Caco-2 (cell line): Measurements from ENCODE around the gene APP. TPM values are rescaled to one million over a fixed set of nuclear protein-coding genes. Genes with fewer than 3 reads are reported as not detected.

Source experiments
- BruUV-seq: library from RNA; stranded (reverse); fragments of 400-500 nt; replicated peaks from 2 replicates; lab custom pipeline; 2021; lab: Mats Ljungman, UMichigan
- CTCF ChIA-PET: fragments of 300-600 bp; sonication (Branson Sonifier 250); formaldehyde crosslinking; loops from one replicate; lab custom pipeline; 2022; ENCODE audit warnings: antibody characterized with exemption; lab: Charles Lee
- POLR2A ChIA-PET: fragments of 300-600 bp; sonication (Branson Sonifier 250); formaldehyde crosslinking; loops from one replicate; lab custom pipeline; 2022; ENCODE audit warnings: antibody characterized with exemption; lab: Charles Lee
- DNase-seq, 2 experiments: peaks; one replicate each; pipeline versions ENCODE4 v3.0.0 to v3.0.0-alpha.2; 2020 to 2022
- H3K27me3 ChIP-seq: replicated peaks from 2 replicates; pipeline ENCODE4 v1.6.0; 2011; ENCODE audit warnings: low read length; ENCODE audit not compliant: control insufficient read depth, insufficient read depth
- H3K36me3 ChIP-seq: 2 replicates; pipeline ENCODE4 v1.5.1; 2011; ENCODE audit warnings: low read length; ENCODE audit not compliant: control insufficient read depth, insufficient read depth
- H3K4me1 ChIP-seq: fragments of 250-450 bp; sonication (Bioruptor Pico); 2 replicates; pipeline ENCODE4 v1.5.1; 2020; ENCODE audit warnings: mild to moderate bottlenecking
- H3K4me3 ChIP-seq: 2 replicates; pipeline ENCODE4 v1.5.1; 2011; ENCODE audit warnings: low read depth, mild to moderate bottlenecking, control low read depth, low read length
- H3K9me3 ChIP-seq: fragments of 250-450 bp; sonication (Bioruptor Pico); 2 replicates; pipeline ENCODE4 v1.5.1; 2020; ENCODE audit warnings: mild to moderate bottlenecking, moderate library complexity
- H3K27ac Mint-ChIP-seq: one replicate; pipeline ENCODE4 v1.8.0; 2022; ENCODE audit warnings: mixed read lengths; ENCODE audit not compliant: unreplicated experiment
- H3K27me3 Mint-ChIP-seq: one replicate; pipeline ENCODE4 v1.8.0; 2022; ENCODE audit warnings: mixed read lengths; ENCODE audit not compliant: insufficient read depth, unreplicated experiment
- H3K36me3 Mint-ChIP-seq: one replicate; pipeline ENCODE4 v1.8.0; 2022; ENCODE audit warnings: mild to moderate bottlenecking, mixed read lengths; ENCODE audit not compliant: insufficient read depth, unreplicated experiment
- H3K4me1 Mint-ChIP-seq: one replicate; pipeline ENCODE4 v1.8.0; 2022; ENCODE audit warnings: low read depth, mixed read lengths; ENCODE audit not compliant: unreplicated experiment
- H3K4me3 Mint-ChIP-seq: one replicate; pipeline ENCODE4 v1.8.0; 2022; ENCODE audit warnings: mild to moderate bottlenecking, moderate library complexity, mixed read lengths; ENCODE audit not compliant: unreplicated experiment
- H3K9me3 Mint-ChIP-seq: one replicate; pipeline ENCODE4 v1.8.0; 2022; ENCODE audit warnings: mixed read lengths; ENCODE audit not compliant: unreplicated experiment
- intact Hi-C: fragments of 100-400 bp; cut with micrococcal nuclease; formaldehyde crosslinking; loops from one replicate; pipeline ENCODE4 v1.10.0; 2022; ENCODE audit not compliant: unreplicated experiment
- total RNA-seq: library from RNA; stranded (reverse); gene quantifications from 2 replicates; pipeline ENCODE4 v1.2.3, GENCODE V29; 2022
- TF ChIP-seq, protein P1 (sequence below), 2 experiments: fragments of 200-600 bp in 1 of 2; IDR thresholded peaks; 1 replicate in 1 of 2; 2 replicates in 1 of 2; pipeline versions ENCODE4 v1.5.1 to v1.8.0; 2011 to 2022; ENCODE audit warnings: antibody characterized with exemption in 1 of 2, control low read depth in 1 of 2, inconsistent platforms in 1 of 2, low read depth in 1 of 2, low read length in 1 of 2, mild to moderate bottlenecking in 1 of 2, moderate library complexity in 1 of 2; ENCODE audit not compliant: insufficient read depth in 1 of 2, severe bottlenecking in 1 of 2, unreplicated experiment in 1 of 2

APP gene
- total RNA-seq, 1 experiment from 2014 or later, result 331 TPM

DNA sequence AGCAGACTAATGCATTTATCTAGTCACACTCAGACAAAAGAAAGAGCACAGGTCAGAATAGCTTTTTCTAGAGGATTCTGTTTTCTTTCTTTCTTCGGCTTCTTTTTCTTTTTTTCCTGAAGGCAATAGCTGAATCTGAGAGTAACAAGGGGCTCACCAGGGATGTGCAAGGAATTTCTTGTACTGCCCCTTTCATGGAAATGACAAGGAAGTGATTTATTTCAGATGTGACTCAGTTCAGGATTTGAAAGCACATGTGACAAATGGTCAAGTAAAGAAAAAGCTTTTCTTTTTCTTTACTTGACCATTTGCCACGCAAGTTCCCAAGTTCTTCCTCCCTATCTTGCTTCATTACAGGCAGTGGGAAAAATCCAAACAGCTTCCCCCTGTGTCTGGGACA is 233.8 kb downstream of the APP start:
- no peaks in the 10 kb centered on the region for H3K36me3 ChIP-seq
- no peaks in the 10 kb centered on the region for H3K27me3 Mint-ChIP-seq
- H3K27ac Mint-ChIP-seq, result no peak overlapping the region
- H3K4me1 ChIP-seq, result no peaks in the 10 kb centered on the region
- no peaks in the 10 kb centered on the region for H3K4me1 Mint-ChIP-seq
- no TSS peak for BruUV-seq
- H3K9me3 Mint-ChIP-seq, result no peaks in the 10 kb centered on the region
- ChIA-PET CTCF (no interaction called here), POLR2A (no interaction called here)
- H3K9me3 ChIP-seq, result no peaks in the 10 kb centered on the region
- peaks cover 9% of the 10 kb centered on the region for H3K36me3 Mint-ChIP-seq
- no peak overlapping the region for H3K4me3 ChIP-seq
- H3K4me3 Mint-ChIP-seq, result no peak overlapping the region
- intact Hi-C loops, result no loop called here
- H3K27me3 ChIP-seq, result no peaks in the 10 kb centered on the region
- no peak for DNase-seq
- TF ChIP-seq, protein P1, sequence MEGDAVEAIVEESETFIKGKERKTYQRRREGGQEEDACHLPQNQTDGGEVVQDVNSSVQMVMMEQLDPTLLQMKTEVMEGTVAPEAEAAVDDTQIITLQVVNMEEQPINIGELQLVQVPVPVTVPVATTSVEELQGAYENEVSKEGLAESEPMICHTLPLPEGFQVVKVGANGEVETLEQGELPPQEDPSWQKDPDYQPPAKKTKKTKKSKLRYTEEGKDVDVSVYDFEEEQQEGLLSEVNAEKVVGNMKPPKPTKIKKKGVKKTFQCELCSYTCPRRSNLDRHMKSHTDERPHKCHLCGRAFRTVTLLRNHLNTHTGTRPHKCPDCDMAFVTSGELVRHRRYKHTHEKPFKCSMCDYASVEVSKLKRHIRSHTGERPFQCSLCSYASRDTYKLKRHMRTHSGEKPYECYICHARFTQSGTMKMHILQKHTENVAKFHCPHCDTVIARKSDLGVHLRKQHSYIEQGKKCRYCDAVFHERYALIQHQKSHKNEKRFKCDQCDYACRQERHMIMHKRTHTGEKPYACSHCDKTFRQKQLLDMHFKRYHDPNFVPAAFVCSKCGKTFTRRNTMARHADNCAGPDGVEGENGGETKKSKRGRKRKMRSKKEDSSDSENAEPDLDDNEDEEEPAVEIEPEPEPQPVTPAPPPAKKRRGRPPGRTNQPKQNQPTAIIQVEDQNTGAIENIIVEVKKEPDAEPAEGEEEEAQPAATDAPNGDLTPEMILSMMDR (IDR thresholded peaks at IDR 0.05; ENCODE audit: insufficient read depth in 1 of 2, low read depth in 1 of 2, low read length in 1 of 2, severe bottlenecking in 1 of 2, unreplicated experiment in 1 of 2), result no peak

- H3K9me3 Mint-ChIP-seq, result no peaks in the 10 kb centered on the region
- no peaks in the 10 kb centered on the region for H3K4me1 Mint-ChIP-seq
- no peak overlapping the region for H3K27ac Mint-ChIP-seq
- no TSS peak for BruUV-seq
- DNase-seq, result no peak
- no peak overlapping the region for H3K4me3 Mint-ChIP-seq
- H3K36me3 Mint-ChIP-seq, result peaks cover 14% of the 10 kb centered on the region
- ChIA-PET CTCF (no interaction called here), POLR2A (no interaction called here)
- no peaks in the 10 kb centered on the region for H3K9me3 ChIP-seq
- H3K27me3 ChIP-seq, result no peaks in the 10 kb centered on the region
- TF ChIP-seq, protein P1 (IDR thresholded peaks at IDR 0.05; ENCODE audit: insufficient read depth in 1 of 2, low read depth in 1 of 2, low read length in 1 of 2, severe bottlenecking in 1 of 2, unreplicated experiment in 1 of 2), result no peak
- no peaks in the 10 kb centered on the region for H3K27me3 Mint-ChIP-seq
- intact Hi-C loops, result no loop called here
- H3K4me1 ChIP-seq, result no peaks in the 10 kb centered on the region
- H3K36me3 ChIP-seq, result no peaks in the 10 kb centered on the region
- no peak overlapping the region for H3K4me3 ChIP-seq
Measured at GRCh38 chr21:25934771-25935224, 235.8 kb downstream of the APP start.

DNA sequence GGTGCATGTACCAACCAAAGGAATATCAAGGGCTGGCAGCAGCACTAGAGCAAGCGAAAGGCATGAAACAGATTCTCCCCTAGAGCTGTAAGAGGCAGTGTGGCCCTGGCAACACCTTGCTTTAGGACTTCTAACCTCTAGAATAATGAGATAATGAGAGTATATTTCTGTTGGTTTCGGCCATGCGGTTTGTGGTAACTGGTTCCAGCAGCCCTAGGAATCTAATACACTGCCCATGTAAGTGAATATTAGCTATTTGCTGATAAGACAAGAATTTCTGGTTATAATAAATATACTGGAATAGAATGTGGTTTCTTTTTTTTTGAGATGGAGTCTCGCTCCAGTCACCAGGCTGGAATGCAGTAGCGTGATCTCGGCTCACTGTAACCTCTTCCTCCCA is 236.4 kb downstream of the APP start:
- Histone ChIP-seq H3K4me1 (no peaks in the 10 kb centered on the region), H3K9me3 (no peaks in the 10 kb centered on the region), H3K4me3 (no peak overlapping the region), H3K36me3 (no peaks in the 10 kb centered on the region), H3K27me3 (no peaks in the 10 kb centered on the region)
- no TSS peak for BruUV-seq
- no peak for DNase-seq
- ChIA-PET POLR2A (no interaction called here), CTCF (no interaction called here)
- Mint-ChIP-seq H3K9me3 (no peaks in the 10 kb centered on the region), H3K4me1 (no peaks in the 10 kb centered on the region), H3K27ac (no peak overlapping the region), H3K36me3 (peaks cover 14% of the 10 kb centered on the region), H3K4me3 (no peak overlapping the region), H3K27me3 (no peaks in the 10 kb centered on the region)
- TF ChIP-seq, protein P1 (IDR thresholded peaks at IDR 0.05; ENCODE audit: insufficient read depth in 1 of 2, low read depth in 1 of 2, low read length in 1 of 2, severe bottlenecking in 1 of 2, unreplicated experiment in 1 of 2), result no peak
- intact Hi-C loops, result no loop called here
